K562 treated with DMSO at 1 percent for 48 hours (cell line): Measurements from ENCODE around the gene CHMP2B. TPM values are rescaled to one million over a fixed set of nuclear protein-coding genes. Genes with fewer than 3 reads are reported as not detected.

Experiments used
- total RNA-seq: library from RNA; unstranded; fragments of 300-600 nt; gene quantifications from 2 replicates; pipeline ENCODE4 v1.2.3, GENCODE V29; 2022; ENCODE audit warnings: low replicate concordance; ENCODE audit errors: extremely low read depth

The CHMP2B gene
- total RNA-seq, result not detected in 2 replicates

GRCh38 chr3:87227104-87227834 is at the start of gene CHMP2B:
Gene CHMP2B (plus strand): TSS chr3:87227309. CDS start chr3:87227523, 214 bp downstream.

GRCh38 chr3:87276484-87276883 is 49.4 kb downstream of the CHMP2B start, which contains the start of gene POU1F1:
Gene POU1F1 (minus strand): TSS chr3:87276584. CDS start chr3:87276462, 122 bp downstream.

Other genes with a start within 250 kb of the CHMP2B start
- gene VGLL3, start 236.2 kb upstream of the CHMP2B start, total RNA-seq, result not detected in 2 replicates
- not detected in 2 replicates for gene POU1F1, start 49.3 kb downstream of the CHMP2B start, total RNA-seq